HG02763 (cell line): ENCODE measurements around the gene DIS3L2.

Source experiments
- ATAC-seq: cut with Tn5 transposase; IDR thresholded peaks from one replicate; pipeline ENCODE4 v1.9.1; 2021; ENCODE audit warnings: mild to moderate bottlenecking, moderate library complexity; ENCODE audit not compliant: unreplicated experiment

Gene DIS3L2

DNA sequence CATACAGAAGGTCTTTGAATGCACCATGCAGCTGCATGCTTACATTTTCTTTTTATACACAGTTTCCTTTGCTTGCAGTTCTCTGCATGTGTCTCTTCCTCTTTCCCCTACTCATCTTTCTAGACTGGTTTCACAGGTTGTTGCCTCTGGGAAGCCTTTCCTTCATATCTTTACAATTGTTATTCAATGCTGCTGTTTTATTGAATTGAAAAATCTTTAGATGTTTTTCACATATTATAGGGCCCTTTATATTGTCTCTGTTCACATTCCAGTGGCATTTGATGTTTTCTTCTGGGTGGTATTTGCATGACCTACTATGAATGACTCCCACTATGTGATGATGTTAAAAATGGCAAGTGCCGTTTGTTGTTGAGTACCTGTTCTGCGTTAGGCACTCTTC is 91.1 kb downstream of the DIS3L2 start:
- ATAC-seq: no peak

DNA sequence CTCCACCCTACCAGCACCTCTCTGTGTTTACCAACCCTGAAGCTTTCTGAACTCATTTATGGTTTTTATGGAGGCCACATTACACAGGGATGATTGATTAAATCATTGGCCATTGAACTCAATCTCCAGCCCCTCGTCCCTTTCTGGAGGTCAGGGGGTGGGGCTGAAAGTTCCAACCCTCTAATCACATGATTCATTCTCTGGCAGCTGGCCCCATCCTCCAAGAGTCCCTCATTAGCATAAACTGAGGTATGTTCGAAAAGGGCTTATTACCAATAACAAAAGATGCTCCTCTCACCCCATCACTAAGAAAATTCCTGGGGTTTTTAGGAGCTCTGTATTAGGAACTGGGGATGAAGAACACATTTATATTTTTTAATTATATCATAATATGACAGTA is 92.3 kb downstream of the DIS3L2 start:
- no peak for ATAC-seq

DNA sequence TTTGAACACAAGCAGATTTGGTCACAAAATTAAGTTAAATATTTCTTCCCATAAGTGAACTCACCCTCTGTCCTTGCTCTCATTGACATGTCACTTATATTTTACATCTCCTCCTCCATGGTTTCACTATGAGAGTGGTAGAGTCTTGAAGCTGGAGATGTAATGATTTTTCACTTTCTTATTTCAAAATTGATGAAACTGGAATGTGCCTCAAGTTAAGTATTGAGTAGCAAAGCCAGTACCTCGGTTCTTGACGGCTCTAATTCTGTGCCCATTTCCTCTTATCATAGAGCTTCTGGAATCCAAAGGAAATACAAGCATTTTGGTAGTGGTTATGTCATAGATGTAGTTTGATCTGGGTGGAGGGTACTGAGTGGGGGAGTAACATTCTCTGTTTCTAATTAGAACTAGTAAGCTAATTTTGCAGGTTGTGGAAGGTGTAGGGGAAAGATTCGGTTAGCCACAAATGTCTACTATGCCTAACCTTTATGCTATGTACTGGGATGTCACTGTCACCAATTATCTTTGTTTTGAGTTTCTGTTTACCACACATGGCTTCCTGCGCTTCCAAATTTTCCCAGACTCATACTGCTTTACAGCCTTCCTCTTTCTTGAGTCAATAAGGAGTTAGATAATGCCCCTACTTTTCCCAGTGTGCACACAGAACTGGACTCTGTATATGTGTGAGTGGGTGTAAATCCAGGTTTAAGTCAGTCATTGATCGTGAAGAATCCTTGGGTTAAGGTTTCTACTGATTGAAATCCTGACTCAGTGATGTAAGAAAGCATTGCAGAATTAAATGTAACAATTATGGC is 96.8 kb downstream of the DIS3L2 start:
- ATAC-seq: no peak

DNA sequence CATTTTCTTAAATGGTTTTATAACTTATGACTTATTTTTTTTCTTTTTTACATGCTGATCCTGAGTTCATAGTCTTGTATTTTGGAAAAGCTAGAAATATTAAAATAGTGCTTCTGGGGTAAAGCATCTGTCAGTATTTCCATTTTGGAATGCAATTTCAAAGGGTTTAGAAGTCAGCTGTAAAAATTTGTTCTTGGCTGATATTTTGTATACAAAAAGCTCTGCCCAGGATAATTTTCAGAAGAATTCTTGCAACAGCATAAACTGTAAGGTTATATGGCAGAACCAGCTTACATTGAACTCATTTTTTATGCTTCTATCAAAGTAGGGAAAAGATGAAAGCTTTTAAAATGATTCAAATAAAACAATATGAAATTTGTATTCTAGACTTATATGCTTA is 97.4 kb downstream of the DIS3L2 start:
- ATAC-seq: no peak

DNA sequence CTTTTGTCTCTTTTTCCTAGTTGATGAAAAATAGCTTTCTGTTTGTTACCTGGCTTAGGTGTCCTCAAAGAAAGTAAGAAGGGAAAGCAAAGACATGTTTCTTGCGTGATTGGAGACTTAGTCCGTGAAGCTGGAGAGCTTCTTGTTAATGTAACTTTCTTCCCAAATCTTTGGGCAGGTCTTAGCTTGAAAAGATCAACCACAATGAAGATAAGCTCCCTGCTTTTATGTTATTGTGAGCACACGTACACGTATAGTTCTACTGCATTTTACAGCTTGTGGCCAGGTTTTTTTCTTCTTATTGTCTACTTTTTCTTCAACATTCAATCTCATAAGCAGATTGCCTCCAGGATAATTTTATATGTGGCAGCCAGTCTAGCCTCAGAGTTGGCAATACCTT is 99.8 kb downstream of the DIS3L2 start:
- ATAC-seq: no peak

DNA sequence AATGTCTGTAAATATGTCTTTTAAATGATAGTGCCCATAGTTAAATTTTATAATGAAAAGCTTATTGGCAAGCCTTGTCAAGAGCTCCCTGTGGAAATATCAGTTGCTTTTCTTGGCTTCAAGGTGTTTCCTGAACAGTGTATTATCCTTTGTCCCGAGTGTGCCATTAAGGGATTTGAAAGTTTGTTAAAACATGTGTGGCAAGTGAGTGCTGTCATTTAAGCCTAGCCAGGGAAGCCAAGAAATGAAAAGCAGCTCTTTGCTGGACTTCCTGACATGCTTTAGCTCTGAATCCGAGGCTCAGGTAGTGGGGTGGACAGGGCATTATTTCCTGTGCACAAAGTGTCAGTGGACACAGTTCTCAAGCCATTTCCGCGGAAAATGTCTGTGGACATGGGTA is 111.5 kb downstream of the DIS3L2 start:
- no peak for ATAC-seq

DNA sequence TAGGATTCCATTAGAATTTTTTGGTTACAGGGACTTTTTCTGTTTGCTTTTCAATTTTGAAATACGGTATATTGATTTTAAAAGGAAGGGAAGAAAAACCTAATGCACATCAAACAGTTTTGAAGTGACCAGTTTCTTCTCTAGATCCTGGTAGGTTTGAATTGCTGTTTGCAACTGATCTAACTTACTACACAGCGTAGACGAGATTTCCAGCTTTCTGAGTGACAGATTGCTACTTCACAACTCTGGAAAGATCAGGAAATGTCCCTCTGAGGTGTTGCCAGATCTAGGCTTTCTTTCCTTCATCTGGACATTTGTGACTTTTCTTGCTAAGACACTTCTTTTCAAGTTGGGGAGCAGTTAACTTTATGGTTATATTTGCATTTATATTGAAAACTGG is 112.2 kb downstream of the DIS3L2 start:
- ATAC-seq: no peak

DNA sequence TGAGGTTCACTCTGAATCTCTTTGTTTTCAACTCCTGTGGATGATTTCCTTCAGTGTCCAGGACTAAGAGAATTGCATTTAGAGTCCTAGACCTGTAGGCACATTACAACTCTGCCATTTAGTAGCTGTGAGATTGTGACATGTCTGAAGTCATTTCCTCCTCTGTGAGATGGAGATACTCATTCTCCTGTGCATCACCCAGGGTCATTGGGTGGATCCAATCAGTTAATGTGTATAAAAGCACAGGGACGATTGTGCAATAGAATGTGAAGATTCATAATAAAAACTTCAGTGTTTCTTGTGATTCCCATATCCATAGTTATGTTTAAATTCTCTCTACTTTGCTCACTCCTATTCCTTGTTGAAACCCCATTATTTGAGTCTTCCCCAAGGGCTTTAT is 113.6 kb downstream of the DIS3L2 start:
- no peak for ATAC-seq

DNA sequence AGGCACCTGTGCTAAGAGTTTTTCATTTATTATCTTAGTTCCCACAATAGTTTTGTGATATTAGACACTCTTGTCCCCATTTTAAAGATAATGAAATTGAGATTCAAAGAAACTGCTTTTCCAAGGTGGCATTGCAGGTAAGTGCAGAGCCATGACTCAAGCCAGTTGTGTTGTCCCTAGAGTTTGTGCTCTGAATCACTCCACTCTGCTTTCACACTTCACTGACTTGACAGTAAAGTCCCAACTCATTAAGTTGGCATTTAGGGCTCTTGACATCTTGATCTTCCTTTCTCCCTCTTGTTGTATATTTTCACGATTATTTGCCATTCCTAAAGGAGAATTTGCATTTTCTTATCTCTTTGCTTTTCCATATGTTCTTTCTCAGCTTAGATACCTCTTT is 114.3 kb downstream of the DIS3L2 start:
- ATAC-seq: no peak

DNA sequence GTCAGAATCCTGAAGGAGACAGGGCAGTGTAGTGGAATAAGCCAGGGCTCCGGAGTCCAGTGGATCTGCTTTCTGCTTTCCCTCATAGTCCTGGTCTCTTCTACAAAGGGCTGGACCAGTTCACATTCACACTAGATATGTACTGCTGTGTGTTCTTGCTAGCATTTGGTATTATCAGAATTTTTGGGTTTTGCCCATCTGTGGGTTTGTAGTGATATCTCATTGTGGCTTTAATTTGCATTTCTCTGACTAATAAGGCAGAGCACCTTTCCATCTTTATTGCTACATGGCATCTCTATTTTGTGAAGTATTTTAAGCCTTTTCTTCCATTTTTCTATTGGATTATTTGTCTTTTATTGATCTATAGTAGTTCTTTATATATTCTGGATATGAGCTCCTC is 114.8 kb downstream of the DIS3L2 start:
- no peak for ATAC-seq

DNA sequence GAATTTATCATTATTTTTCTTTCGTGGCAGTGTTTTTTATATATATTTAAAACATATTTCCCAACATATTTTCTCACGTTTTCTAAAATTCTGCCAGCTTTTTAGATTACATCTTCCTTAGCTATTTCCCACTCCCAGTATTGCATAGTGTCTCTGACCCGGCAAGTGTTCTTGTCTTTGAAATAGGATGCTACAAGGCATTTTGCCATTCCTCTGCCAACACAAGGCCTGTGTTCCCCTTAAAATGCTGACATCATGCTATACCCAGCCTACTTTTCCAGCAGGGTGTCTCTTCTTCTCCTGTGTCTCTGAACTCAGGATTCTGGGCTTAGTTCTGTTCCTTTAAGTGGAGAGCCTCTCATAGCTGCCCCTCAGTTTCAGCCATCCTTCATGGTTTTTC is 115.2 kb downstream of the DIS3L2 start:
- ATAC-seq: no peak

DNA sequence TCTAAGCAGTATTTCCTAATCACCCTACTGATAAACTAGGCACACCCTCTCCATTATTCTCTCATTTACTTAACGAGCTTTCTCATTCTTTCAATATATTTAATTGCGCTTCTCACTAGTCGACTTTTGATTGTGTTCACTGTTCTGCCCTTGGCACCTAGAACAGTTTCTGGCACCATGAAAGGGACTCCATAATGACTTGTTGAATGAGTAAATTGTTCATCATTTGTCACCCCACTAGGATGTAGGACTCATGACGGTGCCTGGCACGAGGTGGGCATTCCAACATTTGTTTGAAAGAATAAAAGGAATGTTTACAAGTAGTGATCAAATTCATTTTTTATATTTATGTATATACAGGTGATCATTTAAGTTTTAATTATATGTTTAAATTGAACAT is 123.7 kb downstream of the DIS3L2 start:
- ATAC-seq: no peak

DNA sequence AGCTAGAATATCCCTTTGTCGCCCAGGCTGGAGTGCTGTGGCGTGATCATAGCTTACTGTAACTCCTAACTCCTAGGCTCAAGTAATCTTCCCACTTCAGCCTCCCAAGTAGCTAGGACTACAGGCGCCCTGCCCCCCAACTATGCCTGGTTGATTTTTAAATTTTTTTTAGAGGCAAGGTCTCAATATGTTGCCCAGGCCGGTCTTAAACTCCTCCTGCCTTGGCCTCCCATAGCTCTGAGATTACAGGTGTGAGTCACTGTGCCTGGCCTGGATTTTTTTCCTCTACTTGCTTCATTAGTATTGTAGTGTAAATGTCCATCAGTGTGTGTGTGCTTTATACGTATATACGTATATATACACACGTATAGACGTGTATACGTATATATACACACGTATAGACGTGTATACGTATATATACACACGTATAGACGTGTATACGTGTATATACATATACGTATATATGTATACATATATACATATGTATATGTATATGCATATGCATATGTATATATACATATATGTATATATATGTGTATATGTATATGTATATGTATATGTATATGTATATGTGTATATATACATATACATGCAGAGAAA is 124.4 kb downstream of the DIS3L2 start:
- ATAC-seq: no peak

DNA sequence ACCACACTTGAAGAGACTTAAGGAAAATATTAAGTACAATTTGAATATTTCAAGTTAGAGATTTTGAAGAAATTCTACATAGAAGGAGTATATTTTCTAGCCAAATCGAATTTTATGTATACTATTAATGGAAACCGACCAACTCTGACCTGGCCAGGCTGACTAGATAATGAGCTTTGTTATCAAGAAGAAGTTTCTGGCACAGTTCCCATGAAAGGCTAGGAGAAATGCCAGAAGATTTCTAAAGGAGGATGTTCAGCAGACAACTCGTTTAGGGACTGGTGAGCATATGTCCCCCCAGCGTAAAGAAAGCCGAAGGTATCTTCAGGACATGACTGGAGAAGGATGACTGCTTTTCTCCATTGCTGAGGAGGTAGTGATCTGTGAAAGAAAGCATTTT is 127.3 kb downstream of the DIS3L2 start:
- no peak for ATAC-seq

DNA sequence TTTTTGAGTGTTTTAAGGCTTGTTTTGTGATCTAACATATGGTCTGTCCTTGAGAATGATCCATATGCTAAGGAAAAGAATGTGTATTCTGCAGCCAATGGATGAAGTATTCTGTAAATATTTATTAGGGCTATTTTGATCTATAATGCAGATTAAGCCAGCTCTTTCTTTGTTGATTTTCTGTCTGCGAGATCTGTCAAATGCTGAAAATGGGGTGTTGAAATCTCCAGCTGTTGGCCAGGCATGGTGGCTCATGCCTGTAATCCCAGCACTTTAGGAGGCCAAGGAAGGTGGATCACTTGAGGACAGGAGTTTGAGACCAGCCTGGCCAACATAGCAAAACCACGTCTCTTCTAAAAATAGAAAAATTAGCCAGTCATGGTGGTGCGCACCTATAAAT is 132.7 kb downstream of the DIS3L2 start:
- no peak for ATAC-seq

DNA sequence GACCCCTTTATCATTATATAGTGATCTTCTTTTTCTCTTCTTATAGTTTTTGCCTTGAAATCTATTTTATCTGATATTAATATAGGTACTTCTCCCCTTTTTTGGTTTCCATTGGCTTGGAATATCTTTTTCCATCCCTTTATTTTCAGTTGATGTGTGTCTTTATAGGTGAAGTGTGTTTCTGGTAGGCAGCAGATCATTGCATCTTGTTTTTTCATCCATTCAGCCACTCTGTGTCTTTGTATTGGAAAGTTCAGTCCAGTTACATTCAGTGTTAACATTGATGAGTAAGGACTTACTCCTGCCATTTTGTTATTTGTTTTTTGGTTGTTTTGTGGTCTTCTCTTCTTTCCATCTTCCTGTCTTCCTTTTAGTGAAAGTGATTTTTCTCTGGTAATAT is 133.4 kb downstream of the DIS3L2 start:
- ATAC-seq: no peak

DNA sequence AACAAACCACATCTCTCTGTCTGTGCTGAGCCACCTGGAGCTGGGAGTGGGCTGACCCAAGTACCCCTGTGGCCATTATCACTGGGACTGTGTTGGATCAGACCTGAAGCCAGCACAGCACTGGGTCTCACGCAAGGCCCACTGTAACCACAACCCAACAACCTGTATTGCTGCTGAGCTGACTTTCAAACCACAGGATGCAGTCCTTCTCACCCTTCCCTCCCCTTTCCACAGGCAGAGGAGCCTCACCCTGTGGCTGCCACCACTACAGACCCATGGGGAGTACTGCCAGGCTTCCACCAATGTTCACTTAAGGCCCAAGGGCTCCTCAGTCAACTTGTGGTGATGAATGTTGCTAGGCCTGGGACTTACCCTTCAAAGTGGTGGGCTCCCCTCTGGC is 135.7 kb downstream of the DIS3L2 start:
- ATAC-seq: no peak

DNA sequence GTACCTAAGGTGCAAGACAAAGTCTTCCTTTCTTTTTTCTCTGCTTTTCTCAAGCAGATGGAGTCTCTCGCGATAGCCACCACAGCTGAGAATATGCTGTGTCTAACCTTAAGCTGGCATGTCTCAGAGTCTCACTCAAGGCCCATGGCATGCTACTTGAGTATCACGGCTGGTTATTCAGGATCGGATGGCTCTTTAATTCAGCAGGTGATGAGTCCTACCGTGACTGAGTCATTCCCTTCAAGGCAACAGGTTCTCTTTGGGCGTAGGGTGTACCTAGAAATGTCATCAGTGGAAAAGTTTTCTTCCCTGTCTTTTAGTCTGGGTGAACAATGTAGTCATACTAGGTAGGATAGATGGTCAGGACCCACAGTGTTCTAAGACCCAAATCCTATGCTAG is 136.2 kb downstream of the DIS3L2 start:
- no peak for ATAC-seq

DNA sequence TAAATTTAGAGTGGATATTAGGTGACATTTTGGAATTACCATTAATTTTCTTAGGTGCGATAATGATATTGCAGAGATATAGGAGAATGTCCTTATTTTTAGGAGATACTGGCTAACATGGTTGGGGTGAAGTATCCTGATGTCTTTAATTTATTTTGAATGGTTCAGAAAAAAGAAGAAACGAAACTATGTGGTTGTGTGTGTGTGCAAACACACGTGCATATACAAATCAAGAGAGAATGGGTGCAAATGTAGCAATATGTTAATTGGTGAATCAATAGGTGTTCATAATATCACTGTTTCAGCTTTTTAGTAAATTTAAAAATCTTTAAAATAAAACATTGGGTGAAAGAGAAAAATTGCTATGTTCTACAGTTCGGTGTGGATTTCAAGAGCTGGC is 140.9 kb downstream of the DIS3L2 start:
- ATAC-seq: no peak

DNA sequence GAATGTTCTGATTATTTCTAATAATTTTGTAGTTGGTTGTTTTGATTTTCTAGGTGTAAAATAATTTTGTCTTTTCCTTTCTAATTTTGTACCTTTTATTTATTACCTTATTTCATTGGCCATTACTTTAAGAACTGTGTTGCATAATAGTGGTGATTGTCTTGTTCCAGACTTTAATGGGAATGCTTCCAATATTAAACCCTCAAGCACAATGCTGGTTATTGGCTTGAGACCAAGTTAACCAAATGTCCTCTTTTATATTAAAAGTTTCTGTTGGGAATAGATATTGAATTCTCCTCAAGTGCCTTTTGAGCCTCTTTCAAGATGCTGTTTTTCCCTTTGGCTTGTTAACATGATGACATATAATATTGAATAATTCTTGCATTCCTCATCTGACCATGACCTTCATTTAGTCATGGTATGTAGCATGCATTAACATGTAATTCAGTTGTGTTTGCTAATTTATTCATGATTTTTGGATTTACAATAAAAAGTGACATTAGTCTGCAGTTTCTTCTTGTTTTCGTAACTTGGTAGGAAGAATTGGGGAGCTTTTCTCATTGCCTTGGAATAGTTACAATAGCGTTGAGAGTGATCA is 141.7 kb downstream of the DIS3L2 start:
- ATAC-seq: no peak

DNA sequence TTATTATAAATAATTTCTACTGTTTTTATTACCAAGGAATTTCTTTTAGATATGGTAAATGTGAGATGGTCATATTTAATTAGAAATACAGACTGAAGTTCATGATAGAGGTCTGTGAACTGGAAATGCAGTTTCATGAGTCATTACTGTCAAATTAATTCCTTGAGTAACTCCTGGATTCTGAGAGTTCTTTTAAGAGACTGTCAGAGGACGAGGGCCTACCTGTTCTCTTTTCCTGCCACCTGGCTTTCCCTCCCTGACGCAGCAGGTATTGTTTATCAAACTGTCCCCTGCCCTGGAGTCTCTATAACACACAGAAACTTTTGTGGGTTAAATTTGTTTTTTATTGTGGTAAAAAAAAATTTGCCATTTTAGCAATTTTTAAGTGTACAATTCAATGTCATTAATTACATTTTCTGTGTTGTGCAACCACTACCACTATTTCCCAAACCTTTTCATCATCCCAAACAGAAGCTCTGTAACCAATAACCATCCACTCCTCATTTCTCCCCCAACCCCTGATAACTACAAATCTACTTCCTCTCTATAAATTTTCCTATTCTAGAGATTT is 142.6 kb downstream of the DIS3L2 start:
- ATAC-seq: no peak

DNA sequence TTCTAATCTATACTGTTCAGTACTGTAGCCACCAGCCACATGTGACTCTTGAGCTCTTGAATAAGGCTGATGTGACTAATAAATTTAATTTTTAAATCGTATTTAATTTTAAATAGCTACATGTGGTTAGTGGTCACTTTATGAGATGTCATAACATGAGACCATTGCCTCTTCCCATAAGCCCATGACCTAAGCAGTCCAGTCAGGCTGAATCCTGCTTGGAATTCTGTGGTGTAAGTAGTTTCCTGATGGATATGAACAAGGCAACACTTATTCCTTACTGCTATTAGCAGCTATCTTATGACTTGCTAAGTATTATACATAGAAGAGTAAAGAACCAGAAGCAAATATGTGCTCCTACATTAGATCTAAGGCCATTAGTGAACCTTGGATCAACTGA is 150.0 kb downstream of the DIS3L2 start:
- ATAC-seq: no peak
